SK-N-SH (cell line): ENCODE data around the gene SPATA13. TPM values are rescaled to one million over a fixed set of nuclear protein-coding genes. Genes with fewer than 3 reads are reported as not detected.
A peak's percentile ranks its signal among the peaks of the same experiment; 100 is the strongest.

Experiments
- CTCF ChIA-PET: fragments of 300-600, 350-600 bp; formaldehyde crosslinking; extraction: SDS; loops from one replicate; lab custom pipeline; 2021; lab: Yijun Ruan, JAX
- POLR2A ChIA-PET: fragments of 350-600 bp; sonication (Branson Sonifier 250); formaldehyde crosslinking; extraction: SDS; loops from one replicate; lab custom pipeline; 2020; ENCODE audit warnings: antibody characterized with exemption, inconsistent platforms; lab: Yijun Ruan, JAX
- DNase-seq: peaks from one replicate; pipeline ENCODE4 v3.0.0; 2012
- H2AFZ ChIP-seq: fragments of 200-600 bp; sonication (generic); 2 replicates; pipeline ENCODE4 v1.8.1; 2016; ENCODE audit warnings: antibody characterized with exemption, mild to moderate bottlenecking, low read depth
- H3F3A ChIP-seq: fragments of 200-600 bp; sonication (generic); replicated peaks from 2 replicates; pipeline ENCODE3; 2016; ENCODE audit warnings: antibody characterized with exemption, mild to moderate bottlenecking; ENCODE audit not compliant: insufficient read depth
- H3K27ac ChIP-seq, 2 experiments: fragments of 200-500 bp in 1 of 2; fragments of 200-600 bp in 1 of 2; sonication (Bioruptor generic) in 1 of 2; sonication (generic), shearing (Covaris generic) in 1 of 2; 2 replicates each; pipeline versions ENCODE4 v1.5.1 to v1.6.1; 2014 to 2016; ENCODE audit warnings: low read depth in 2 of 2, inconsistent platforms in 1 of 2, low read length in 1 of 2, mild to moderate bottlenecking in 1 of 2, mixed read lengths in 1 of 2
- H3K27me3 ChIP-seq: fragments of 200-600 bp; sonication (generic), shearing (Covaris generic); 2 replicates; pipeline ENCODE4 v1.6.1; 2016; ENCODE audit warnings: mixed run types; ENCODE audit not compliant: insufficient read depth
- H3K36me3 ChIP-seq, 2 experiments: fragments of 200-500 bp in 1 of 2; fragments of 200-600 bp in 1 of 2; sonication (Bioruptor generic) in 1 of 2; sonication (generic) in 1 of 2; replicated peaks in 1 of 2; 2 replicates each; pipeline versions ENCODE3 to v1.5.1; 2014 to 2016; ENCODE audit warnings: low read length in 1 of 2, mild to moderate bottlenecking in 1 of 2; ENCODE audit not compliant: insufficient read depth in 2 of 2, control insufficient read depth in 1 of 2
- H3K4me1 ChIP-seq, 2 experiments: fragments of 200-500 bp in 1 of 2; fragments of 200-600 bp in 1 of 2; sonication (Bioruptor generic) in 1 of 2; sonication (generic), shearing (Covaris generic) in 1 of 2; 2 replicates each; pipeline versions ENCODE4 v1.5.1 to v1.6.1; 2014 to 2016; ENCODE audit warnings: low read depth in 1 of 2, low read length in 1 of 2, mixed run types in 1 of 2; ENCODE audit not compliant: insufficient read depth in 2 of 2, control insufficient read depth in 1 of 2
- H3K4me2 ChIP-seq: fragments of 200-600 bp; sonication (generic), shearing (Covaris generic); 2 replicates; pipeline ENCODE4 v1.6.1; 2017; ENCODE audit warnings: mixed run types
- H3K4me3 ChIP-seq, 2 experiments: fragments of 200-500 bp in 1 of 2; fragments of 200-600 bp in 1 of 2; sonication (Bioruptor generic) in 1 of 2; sonication (generic), shearing (Covaris generic) in 1 of 2; 2 replicates each; pipeline versions ENCODE4 v1.5.1 to v1.8.1; 2014 to 2016; ENCODE audit warnings: low read depth in 2 of 2, inconsistent platforms in 1 of 2, low read length in 1 of 2, mild to moderate bottlenecking in 1 of 2, mixed read lengths in 1 of 2, moderate library complexity in 1 of 2
- H3K79me2 ChIP-seq: fragments of 200-600 bp; sonication (generic); 2 replicates; pipeline ENCODE4 v1.8.1; 2017; ENCODE audit warnings: mild to moderate bottlenecking; ENCODE audit not compliant: insufficient read depth
- H3K9ac ChIP-seq: fragments of 200-600 bp; sonication (generic); 2 replicates; pipeline ENCODE4 v1.6.1; 2017; ENCODE audit warnings: mixed run types
- H3K9me2 ChIP-seq: fragments of 200-600 bp; sonication (generic); 2 replicates; pipeline ENCODE4 v1.6.1; 2017; ENCODE audit warnings: mixed run types
- H3K9me3 ChIP-seq: fragments of 200-600 bp; sonication (generic); 2 replicates; pipeline ENCODE4 v1.6.1; 2017; ENCODE audit warnings: mixed run types, mild to moderate bottlenecking, moderate library complexity
- H4K20me1 ChIP-seq: fragments of 200-600 bp; sonication (generic); 2 replicates; pipeline ENCODE4 v1.6.1; 2017; ENCODE audit warnings: mild to moderate bottlenecking, mixed run types; ENCODE audit not compliant: insufficient read depth
- ELF1 ChIP-seq: IDR thresholded peaks from 2 replicates; pipeline ENCODE4 v1.4.0; 2012
- EP300 ChIP-seq, 2 experiments: IDR thresholded peaks; 2 replicates each; pipeline versions ENCODE4 v1.4.0 to v1.6.1; 2012; ENCODE audit warnings: borderline replicate concordance in 1 of 2, low read depth in 1 of 2, low read length in 1 of 2
- FOXM1 ChIP-seq: IDR thresholded peaks from 2 replicates; pipeline ENCODE4 v1.4.0; 2012; ENCODE audit warnings: low read depth, mild to moderate bottlenecking
- IRF3 ChIP-seq: fragments of 150-350 bp; IDR thresholded peaks from 2 replicates; pipeline ENCODE4 v1.6.1; 2016; ENCODE audit warnings: mild to moderate bottlenecking, low read depth, low read length
- JUND ChIP-seq: IDR thresholded peaks from 2 replicates; pipeline ENCODE4 v1.4.0; 2012
- MAX ChIP-seq: IDR thresholded peaks from 2 replicates; pipeline ENCODE4 v1.4.0; 2012; ENCODE audit warnings: low read depth
- NFIC ChIP-seq: IDR thresholded peaks from 2 replicates; pipeline ENCODE4 v1.4.0; 2012; ENCODE audit warnings: borderline replicate concordance
- RCOR1 ChIP-seq: fragments of 150-350 bp; IDR thresholded peaks from 2 replicates; pipeline ENCODE4 v1.6.1; 2017; ENCODE audit warnings: antibody characterized with exemption, low read length
- RXRA ChIP-seq: IDR thresholded peaks from 2 replicates; pipeline ENCODE4 v1.4.0; 2012; ENCODE audit warnings: low read depth, mild to moderate bottlenecking, borderline replicate concordance
- SIN3A ChIP-seq: IDR thresholded peaks from 2 replicates; pipeline ENCODE4 v1.6.1; 2012; ENCODE audit warnings: low read depth, mild to moderate bottlenecking, low read length, moderate library complexity, borderline replicate concordance
- SMC3 ChIP-seq: IDR thresholded peaks from 2 replicates; pipeline ENCODE4 v1.6.1; 2012; ENCODE audit warnings: low read depth, low read length, improper control_type of control experiment
- TAF1 ChIP-seq: IDR thresholded peaks from 2 replicates; pipeline ENCODE4 v1.6.1; 2012; ENCODE audit warnings: low read depth, mild to moderate bottlenecking, low read length, moderate library complexity, borderline replicate concordance
- TCF12 ChIP-seq: IDR thresholded peaks from 2 replicates; pipeline ENCODE4 v1.4.0; 2012
- YY1 ChIP-seq: IDR thresholded peaks from 2 replicates; pipeline ENCODE4 v1.4.0; 2012; ENCODE audit warnings: low read depth, mild to moderate bottlenecking
- WGBS: methylation state at CpG from one replicate; pipeline ENCODE4 v1.1.6; 2017; ENCODE audit warnings: low lambda C conversion rate; 5-methylcytosine and 5-hydroxymethylcytosine counted together
- polyA plus RNA-seq, 3 experiments: library from polyadenylated mRNA; depleted of rRNA; stranded (reverse); fragments of >200 nt; gene quantifications; 2 replicates each; pipeline ENCODE4 v1.2.3, GENCODE V29; 2012
- TF ChIP-seq, protein P1 (sequence below): IDR thresholded peaks from 2 replicates; pipeline ENCODE4 v1.6.1; 2012; ENCODE audit warnings: mild to moderate bottlenecking, low read depth, low read length, moderate library complexity
- TF ChIP-seq, protein P2 (sequence below): fragments of 150-350 bp; IDR thresholded peaks from 2 replicates; pipeline ENCODE4 v1.6.1; 2017; ENCODE audit warnings: antibody characterized with exemption, low read length, low read depth, borderline replicate concordance
- TF ChIP-seq, protein P3 (sequence below): IDR thresholded peaks from 2 replicates; pipeline ENCODE4 v1.4.0; 2012; ENCODE audit warnings: low read depth, borderline replicate concordance

The SPATA13 gene
- polyA plus RNA-seq, 1 of the 3 experiments (the other 2 are of a cell fraction) = 4.3 TPM

DNA sequence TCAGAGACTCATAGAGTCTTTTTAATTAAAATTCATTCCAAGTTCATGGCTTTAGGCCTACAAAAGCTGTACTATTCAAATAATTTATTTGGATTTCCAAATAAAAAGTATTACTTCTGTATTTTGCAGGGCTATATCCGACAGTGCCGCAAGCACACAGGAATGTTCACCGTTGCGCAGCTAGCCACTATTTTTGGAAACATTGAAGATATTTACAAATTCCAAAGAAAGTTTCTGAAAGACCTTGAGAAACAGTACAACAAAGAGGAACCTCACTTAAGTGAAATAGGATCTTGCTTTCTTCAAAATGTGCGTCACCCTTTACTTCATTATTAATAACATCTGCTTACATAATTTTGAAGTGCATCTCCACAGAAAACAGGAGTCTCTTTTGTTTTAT, 128.3 kb downstream of the SPATA13 start:
- Histone ChIP-seq H4K20me1 (no peaks in the 10 kb centered on the region), H3K9me3 (no peaks in the 10 kb centered on the region), H3K4me3 (no peak overlapping the region), H3K36me3 (peaks cover 3 to 7% of the 10 kb centered on the region in 2 experiments), H3K27ac (no peak overlapping the region), H2AFZ (no peak overlapping the region), H3K4me2 (no peak overlapping the region), H3K9ac (no peak overlapping the region), H3K27me3 (no peaks in the 10 kb centered on the region), H3K9me2 (no peaks in the 10 kb centered on the region), H3F3A (no peaks in the 10 kb centered on the region), H3K79me2 (no peaks in the 10 kb centered on the region), H3K4me1 (peaks cover 0 to 10% of the 10 kb centered on the region in 2 experiments; a peak in 2 of 4 replicates)
- ChIA-PET POLR2A (no interaction called here), CTCF (interaction anchor here (0.8 kb wide), 1 partner anchor 70 kb away, joined by 3 read pairs; no protein-coding TSS in a partner anchor)
- WGBS = 87% methylated on average over 5 of the region's 5 CpGs
- no peak for DNase-seq
- TF ChIP-seq TCF12 (0 out of 2 replicates have a peak, but pooled peaks have one; percentile 8), IRF3 (no peak)
- TF ChIP-seq, all 33 proteins: peak for 1

- 91% methylated on average over 11 of the region's 20 CpGs for WGBS
- peaks cover 3 to 11% of the 10 kb centered on the region in 2 experiments for H3K36me3 ChIP-seq
- no peaks in the 10 kb centered on the region for H4K20me1 ChIP-seq
- no peak overlapping the region for H3K27ac ChIP-seq
- H3K4me1 ChIP-seq = peaks cover 0 to 12% of the 10 kb centered on the region in 2 experiments; a peak in 2 of 4 replicates
- no peak overlapping the region for H3K4me3 ChIP-seq
- no peaks in the 10 kb centered on the region for H3K9me3 ChIP-seq
- no peak overlapping the region for H3K4me2 ChIP-seq
- ChIA-PET CTCF (no interaction called here), POLR2A (no interaction called here)
- no peaks in the 10 kb centered on the region for H3K79me2 ChIP-seq
- no peaks in the 10 kb centered on the region for H3K27me3 ChIP-seq
- H2AFZ ChIP-seq = no peak overlapping the region
- DNase-seq = no peak
- H3F3A ChIP-seq = no peaks in the 10 kb centered on the region
- no peaks in the 10 kb centered on the region for H3K9me2 ChIP-seq
- H3K9ac ChIP-seq = no peak overlapping the region
- TF ChIP-seq, protein P1, sequence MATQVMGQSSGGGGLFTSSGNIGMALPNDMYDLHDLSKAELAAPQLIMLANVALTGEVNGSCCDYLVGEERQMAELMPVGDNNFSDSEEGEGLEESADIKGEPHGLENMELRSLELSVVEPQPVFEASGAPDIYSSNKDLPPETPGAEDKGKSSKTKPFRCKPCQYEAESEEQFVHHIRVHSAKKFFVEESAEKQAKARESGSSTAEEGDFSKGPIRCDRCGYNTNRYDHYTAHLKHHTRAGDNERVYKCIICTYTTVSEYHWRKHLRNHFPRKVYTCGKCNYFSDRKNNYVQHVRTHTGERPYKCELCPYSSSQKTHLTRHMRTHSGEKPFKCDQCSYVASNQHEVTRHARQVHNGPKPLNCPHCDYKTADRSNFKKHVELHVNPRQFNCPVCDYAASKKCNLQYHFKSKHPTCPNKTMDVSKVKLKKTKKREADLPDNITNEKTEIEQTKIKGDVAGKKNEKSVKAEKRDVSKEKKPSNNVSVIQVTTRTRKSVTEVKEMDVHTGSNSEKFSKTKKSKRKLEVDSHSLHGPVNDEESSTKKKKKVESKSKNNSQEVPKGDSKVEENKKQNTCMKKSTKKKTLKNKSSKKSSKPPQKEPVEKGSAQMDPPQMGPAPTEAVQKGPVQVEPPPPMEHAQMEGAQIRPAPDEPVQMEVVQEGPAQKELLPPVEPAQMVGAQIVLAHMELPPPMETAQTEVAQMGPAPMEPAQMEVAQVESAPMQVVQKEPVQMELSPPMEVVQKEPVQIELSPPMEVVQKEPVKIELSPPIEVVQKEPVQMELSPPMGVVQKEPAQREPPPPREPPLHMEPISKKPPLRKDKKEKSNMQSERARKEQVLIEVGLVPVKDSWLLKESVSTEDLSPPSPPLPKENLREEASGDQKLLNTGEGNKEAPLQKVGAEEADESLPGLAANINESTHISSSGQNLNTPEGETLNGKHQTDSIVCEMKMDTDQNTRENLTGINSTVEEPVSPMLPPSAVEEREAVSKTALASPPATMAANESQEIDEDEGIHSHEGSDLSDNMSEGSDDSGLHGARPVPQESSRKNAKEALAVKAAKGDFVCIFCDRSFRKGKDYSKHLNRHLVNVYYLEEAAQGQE = no peak
- no peak for TF ChIP-seq RXRA
- no peak for TF ChIP-seq SMC3
- no peak for TF ChIP-seq JUND
- TF ChIP-seq, protein P2, sequence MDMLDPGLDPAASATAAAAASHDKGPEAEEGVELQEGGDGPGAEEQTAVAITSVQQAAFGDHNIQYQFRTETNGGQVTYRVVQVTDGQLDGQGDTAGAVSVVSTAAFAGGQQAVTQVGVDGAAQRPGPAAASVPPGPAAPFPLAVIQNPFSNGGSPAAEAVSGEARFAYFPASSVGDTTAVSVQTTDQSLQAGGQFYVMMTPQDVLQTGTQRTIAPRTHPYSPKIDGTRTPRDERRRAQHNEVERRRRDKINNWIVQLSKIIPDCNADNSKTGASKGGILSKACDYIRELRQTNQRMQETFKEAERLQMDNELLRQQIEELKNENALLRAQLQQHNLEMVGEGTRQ = no peak
- no peak for TF ChIP-seq ELF1
- TF ChIP-seq IRF3 = no peak
- no peak for TF ChIP-seq NFIC
- no peak for TF ChIP-seq MAX
- TF ChIP-seq EP300 (IDR thresholded peaks at IDR 0.05; ENCODE audit: borderline replicate concordance in 1 of 2, low read depth in 1 of 2, low read length in 1 of 2) = no peak
- TF ChIP-seq FOXM1 = no peak
- TF ChIP-seq, protein P3, sequence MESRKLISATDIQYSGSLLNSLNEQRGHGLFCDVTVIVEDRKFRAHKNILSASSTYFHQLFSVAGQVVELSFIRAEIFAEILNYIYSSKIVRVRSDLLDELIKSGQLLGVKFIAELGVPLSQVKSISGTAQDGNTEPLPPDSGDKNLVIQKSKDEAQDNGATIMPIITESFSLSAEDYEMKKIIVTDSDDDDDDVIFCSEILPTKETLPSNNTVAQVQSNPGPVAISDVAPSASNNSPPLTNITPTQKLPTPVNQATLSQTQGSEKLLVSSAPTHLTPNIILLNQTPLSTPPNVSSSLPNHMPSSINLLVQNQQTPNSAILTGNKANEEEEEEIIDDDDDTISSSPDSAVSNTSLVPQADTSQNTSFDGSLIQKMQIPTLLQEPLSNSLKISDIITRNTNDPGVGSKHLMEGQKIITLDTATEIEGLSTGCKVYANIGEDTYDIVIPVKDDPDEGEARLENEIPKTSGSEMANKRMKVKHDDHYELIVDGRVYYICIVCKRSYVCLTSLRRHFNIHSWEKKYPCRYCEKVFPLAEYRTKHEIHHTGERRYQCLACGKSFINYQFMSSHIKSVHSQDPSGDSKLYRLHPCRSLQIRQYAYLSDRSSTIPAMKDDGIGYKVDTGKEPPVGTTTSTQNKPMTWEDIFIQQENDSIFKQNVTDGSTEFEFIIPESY = no peak
- no peak for TF ChIP-seq RCOR1
- no peak for TF ChIP-seq TAF1
- TF ChIP-seq YY1 = no peak
- no peak for TF ChIP-seq SIN3A
Observed at GRCh38 chr13:24290280-24290932, 129.9 kb downstream of the SPATA13 start.
